Lower lobe of right lung (tissue), 2 donors: ENCODE measurements around the gene UEVLD. TPM values are rescaled to one million over a fixed set of nuclear protein-coding genes. Genes with fewer than 3 reads are reported as not detected.

Experiments used
- ATAC-seq, 2 donors: fragments of 200-7000 bp; cut with Tn5 transposase; one replicate each; pipeline ENCODE4 v1.9.1; 2020 to 2022; ENCODE audit warnings: mild to moderate bottlenecking in 2 of 2, moderate library complexity in 2 of 2
- DNase-seq: peaks from one replicate; pipeline ENCODE4 v3.0.0-alpha.2; 2020
- H3K27ac ChIP-seq: fragments of 200-600 bp; one replicate; pipeline ENCODE4 v1.8.0; 2022
- H3K27me3 ChIP-seq: fragments of 200-600 bp; one replicate; pipeline ENCODE4 v1.8.0; 2022; ENCODE audit warnings: low read depth
- H3K36me3 ChIP-seq: fragments of 200-600 bp; one replicate; pipeline ENCODE4 v1.8.0; 2022; ENCODE audit warnings: mild to moderate bottlenecking
- H3K4me1 ChIP-seq: fragments of 200-600 bp; one replicate; pipeline ENCODE4 v1.8.0; 2022
- H3K4me3 ChIP-seq: fragments of 200-600 bp; one replicate; pipeline ENCODE4 v1.8.0; 2022; ENCODE audit warnings: mild to moderate bottlenecking
- H3K9me3 ChIP-seq: fragments of 200-600 bp; one replicate; pipeline ENCODE4 v1.8.0; 2022
- intact Hi-C: fragments of 100-400 bp; cut with DNase I; formaldehyde crosslinking; loops from one replicate; pipeline ENCODE4 v1.11.0; 2022
- total RNA-seq: library from RNA; stranded (reverse); fragmentation: NEBNext Ultra II Directional; extraction: Animal tissue kit (Norgen Biotek cat#: 25700); gene quantifications from one replicate; pipeline ENCODE4 v1.2.1, GENCODE V29; 2021
- TF ChIP-seq, protein P1 (sequence below): fragments of 200-600 bp; IDR thresholded peaks from one replicate; pipeline ENCODE4 v1.8.0; 2022; ENCODE audit warnings: antibody characterized with exemption, mild to moderate bottlenecking
- donor health status: DM: no; HTN: yes; CAD: no; lungs with severe emphysema.

The UEVLD gene
- total RNA-seq, 1 donor from 2014 or later: 26.8 TPM

GRCh38 chr11:18533365-18533764 lies 55.2 kb downstream of the UEVLD start:
- intact Hi-C loops: no loop called here

DNA sequence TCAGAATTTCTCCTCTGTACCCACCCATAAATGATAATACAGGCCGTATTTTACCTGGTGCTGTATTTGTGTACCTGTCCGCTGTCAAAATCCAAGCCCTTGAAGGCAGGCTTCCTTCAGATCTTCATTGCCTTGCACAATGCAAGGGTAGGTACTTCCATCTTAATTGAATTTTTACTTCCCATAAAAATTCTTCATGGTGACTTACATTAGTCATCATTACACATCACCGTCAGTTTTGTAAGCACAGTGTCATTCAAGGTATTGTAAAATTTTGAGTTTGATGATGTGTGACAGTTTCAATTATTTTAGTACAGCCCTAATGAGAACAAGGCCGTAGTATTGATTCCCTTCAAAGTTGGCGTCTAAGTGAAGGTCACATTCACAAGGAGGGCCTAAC lies 61.0 kb downstream of the UEVLD start:
- Histone ChIP-seq H3K27ac (peak overlapping the region; percentile 98), H3K4me3 (peak overlapping the region; percentile 90), H3K27me3 (no peaks in the 10 kb centered on the region), H3K9me3 (no peaks in the 10 kb centered on the region), H3K4me1 (peaks cover 27% of the 10 kb centered on the region), H3K36me3 (peaks cover 22% of the 10 kb centered on the region)
- intact Hi-C loops: no loop called here
- TF ChIP-seq, protein P1, sequence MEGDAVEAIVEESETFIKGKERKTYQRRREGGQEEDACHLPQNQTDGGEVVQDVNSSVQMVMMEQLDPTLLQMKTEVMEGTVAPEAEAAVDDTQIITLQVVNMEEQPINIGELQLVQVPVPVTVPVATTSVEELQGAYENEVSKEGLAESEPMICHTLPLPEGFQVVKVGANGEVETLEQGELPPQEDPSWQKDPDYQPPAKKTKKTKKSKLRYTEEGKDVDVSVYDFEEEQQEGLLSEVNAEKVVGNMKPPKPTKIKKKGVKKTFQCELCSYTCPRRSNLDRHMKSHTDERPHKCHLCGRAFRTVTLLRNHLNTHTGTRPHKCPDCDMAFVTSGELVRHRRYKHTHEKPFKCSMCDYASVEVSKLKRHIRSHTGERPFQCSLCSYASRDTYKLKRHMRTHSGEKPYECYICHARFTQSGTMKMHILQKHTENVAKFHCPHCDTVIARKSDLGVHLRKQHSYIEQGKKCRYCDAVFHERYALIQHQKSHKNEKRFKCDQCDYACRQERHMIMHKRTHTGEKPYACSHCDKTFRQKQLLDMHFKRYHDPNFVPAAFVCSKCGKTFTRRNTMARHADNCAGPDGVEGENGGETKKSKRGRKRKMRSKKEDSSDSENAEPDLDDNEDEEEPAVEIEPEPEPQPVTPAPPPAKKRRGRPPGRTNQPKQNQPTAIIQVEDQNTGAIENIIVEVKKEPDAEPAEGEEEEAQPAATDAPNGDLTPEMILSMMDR: no peak
- ATAC-seq (peak in 1 of 2 donors; percentile 5), DNase-seq (no peak)

More at GRCh38 chr11:18533365-18533764, 55.2 kb downstream of the UEVLD start:
- Histone ChIP-seq H3K27ac (no peak overlapping the region), H3K4me3 (no peak overlapping the region), H3K27me3 (no peaks in the 10 kb centered on the region), H3K4me1 (no peaks in the 10 kb centered on the region), H3K36me3 (peaks cover 66% of the 10 kb centered on the region), H3K9me3 (no peaks in the 10 kb centered on the region)
- TF ChIP-seq, protein P1: no peak
- no peak for ATAC-seq
- no peak for DNase-seq

DNA sequence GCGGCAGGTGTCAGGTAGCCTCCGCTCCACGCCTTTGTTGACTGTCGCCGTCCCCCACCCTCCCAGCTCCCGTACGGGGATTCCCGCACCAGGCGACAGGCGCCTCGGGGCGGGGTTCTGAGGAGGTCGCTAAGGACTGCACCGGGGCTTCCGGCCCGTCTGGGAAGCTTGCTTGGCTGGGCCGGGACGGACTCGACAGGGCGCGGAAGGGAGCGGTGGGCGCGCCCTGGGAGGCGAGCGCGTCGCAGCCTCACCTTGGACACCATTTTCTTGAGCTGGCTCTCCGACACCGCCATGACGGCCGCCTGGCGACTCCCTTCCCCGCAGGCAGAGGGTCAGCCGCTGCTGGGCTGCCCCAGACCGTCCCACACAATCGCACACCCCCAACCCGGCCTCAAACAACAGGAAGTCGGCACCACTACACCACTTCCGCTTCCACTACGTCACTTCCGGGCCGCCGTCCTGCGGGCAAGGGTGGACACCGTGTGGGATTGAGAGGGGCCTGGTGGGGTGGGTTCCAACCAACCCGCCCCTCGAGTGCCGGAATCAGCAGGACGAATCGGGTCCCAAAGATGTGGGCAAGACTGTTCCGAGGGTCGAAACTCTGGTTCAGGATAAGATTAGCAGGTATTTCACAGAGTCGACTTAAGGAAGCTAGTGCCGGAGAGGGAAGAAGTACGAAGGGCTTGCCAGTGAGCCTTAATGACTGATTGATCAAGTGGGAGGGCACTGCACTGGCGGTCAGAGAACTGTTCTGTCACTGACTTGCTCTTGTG lies 61.8 kb downstream of the UEVLD start, which contains the start of gene TSG101:
Gene TSG101 (minus strand): TSS at position 422 of the 776 bp plus-strand sequence. CDS start 126 bp downstream, at position 296.
- H3K36me3 ChIP-seq: peaks cover 20% of the 10 kb centered on the region
- no peaks in the 10 kb centered on the region for H3K9me3 ChIP-seq
- ATAC-seq (peak; percentile 99), DNase-seq (peak; percentile 96)
- peak within 1 kb of the TSS; percentile 98 for H3K27ac ChIP-seq
- peaks cover 27% of the 10 kb centered on the region for H3K4me1 ChIP-seq
- TF ChIP-seq, protein P1: no peak
- intact Hi-C loops: no loop called here
- H3K27me3 ChIP-seq: no peaks in the 10 kb centered on the region
- H3K4me3 ChIP-seq: peak within 1 kb of the TSS; percentile 90

- DNase-seq (no peak), ATAC-seq (no peak)
- intact Hi-C loops: no loop called here
- TF ChIP-seq, protein P1: no peak
- peaks cover 27% of the 10 kb centered on the region for H3K4me1 ChIP-seq
- H3K4me3 ChIP-seq: peak overlapping the region; percentile 90
- H3K27ac ChIP-seq: peak overlapping the region; percentile 98
- peaks cover 15% of the 10 kb centered on the region for H3K36me3 ChIP-seq
- H3K9me3 ChIP-seq: no peaks in the 10 kb centered on the region
- no peaks in the 10 kb centered on the region for H3K27me3 ChIP-seq
Observed at GRCh38 chr11:18526130-18526520, 62.4 kb downstream of the UEVLD start.

GRCh38 chr11:18524248-18524647 lies 64.3 kb downstream of the UEVLD start:
- H3K36me3 ChIP-seq: peaks cover 9% of the 10 kb centered on the region
- TF ChIP-seq, protein P1: no peak
- DNase-seq (no peak), ATAC-seq (no peak)
- H3K9me3 ChIP-seq: no peaks in the 10 kb centered on the region
- no peak overlapping the region for H3K4me3 ChIP-seq
- H3K27ac ChIP-seq: no peak overlapping the region
- H3K4me1 ChIP-seq: peaks cover 27% of the 10 kb centered on the region
- H3K27me3 ChIP-seq: no peaks in the 10 kb centered on the region
- intact Hi-C loops: no loop called here
